Measurements from ENCODE around the gene MCEE. TPM values are rescaled to one million over a fixed set of nuclear protein-coding genes. Genes with fewer than 3 reads are reported as not detected.
A peak's percentile ranks its signal among the peaks of the same experiment; 100 is the strongest.
"Not testable (repeated sequence)": the region's sequence is repeated elsewhere in the genome, so short reads cannot be mapped to it uniquely, and the experiment has no call there.

The MCEE gene
- total RNA-seq, 1 donor from 2014 or later = 17.8 TPM

DNA sequence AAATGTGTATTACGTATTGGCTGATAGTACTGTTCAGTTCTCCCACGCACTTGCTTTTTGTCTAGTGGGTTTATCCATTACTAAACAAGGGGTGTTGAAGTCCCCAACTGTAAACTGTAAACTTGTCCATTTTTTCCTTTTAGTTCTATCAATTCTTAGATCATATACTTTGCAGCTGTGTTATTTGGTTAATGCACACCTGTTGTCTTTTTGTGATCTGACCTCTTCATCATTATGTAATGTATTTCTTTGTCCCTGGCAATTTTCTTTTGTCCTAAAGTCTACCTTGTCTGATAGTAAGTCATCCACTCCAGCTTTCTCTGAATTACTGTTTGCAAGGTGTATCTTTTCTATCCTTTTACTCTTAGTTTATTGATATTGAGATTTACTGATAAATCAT, 21.9 kb downstream of the MCEE start:
- H3K27ac Mint-ChIP-seq = no peak overlapping the region
- peaks cover 12% of the 10 kb centered on the region for H3K36me3 Mint-ChIP-seq
- no peak for DNase-seq (ENCODE audit: low spot score in 2 of 2, unreplicated experiment in 2 of 2)
- H3K4me1 Mint-ChIP-seq = no peaks in the 10 kb centered on the region
- no peak for TF ChIP-seq CTCF (IDR thresholded peaks at IDR 0.05; ENCODE audit: unreplicated experiment)
- H3K4me3 Mint-ChIP-seq = no peak overlapping the region
- no peaks in the 10 kb centered on the region for H3K27me3 Mint-ChIP-seq (ENCODE audit: low read depth)
- peaks cover 9% of the 10 kb centered on the region for H3K9me3 Mint-ChIP-seq

GRCh38 chr2:71106463-71106862, 23.6 kb downstream of the MCEE start:
- H3K36me3 Mint-ChIP-seq, H3K4me3 Mint-ChIP-seq: not testable (repeated sequence)

DNA sequence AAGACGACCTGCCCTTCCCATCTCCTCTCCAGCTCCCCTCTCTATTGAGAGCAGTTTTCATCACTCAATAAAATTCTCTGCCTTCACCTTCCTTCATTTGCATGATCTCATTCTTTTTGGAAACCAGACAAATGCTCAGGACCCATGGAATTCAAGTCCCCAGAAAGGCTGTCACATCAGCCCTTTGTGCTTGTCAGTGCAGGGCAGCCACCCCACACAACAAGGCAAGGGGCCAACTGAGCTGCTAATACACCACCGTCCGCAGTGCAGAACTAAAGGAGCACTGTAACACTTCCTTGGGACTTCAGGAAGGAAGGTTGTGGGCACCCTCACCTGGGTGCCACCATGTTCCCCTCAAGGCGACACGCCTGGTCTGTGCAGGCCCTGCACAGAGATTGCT, 26.2 kb downstream of the MCEE start:
- no peak overlapping the region for H3K27ac Mint-ChIP-seq
- peaks cover 2% of the 10 kb centered on the region for H3K27me3 Mint-ChIP-seq (ENCODE audit: low read depth)
- H3K9me3 Mint-ChIP-seq = peaks cover 13% of the 10 kb centered on the region
- H3K36me3 Mint-ChIP-seq = no peaks in the 10 kb centered on the region
- TF ChIP-seq CTCF (IDR thresholded peaks at IDR 0.05; ENCODE audit: unreplicated experiment) = no peak
- no peak overlapping the region for H3K4me3 Mint-ChIP-seq
- H3K4me1 Mint-ChIP-seq = no peaks in the 10 kb centered on the region
- no peak for DNase-seq (ENCODE audit: low spot score in 2 of 2, unreplicated experiment in 2 of 2)

More at GRCh38 chr2:71106463-71106862, 23.6 kb downstream of the MCEE start:
- not testable (repeated sequence) for H3K27ac Mint-ChIP-seq; H3K4me1 Mint-ChIP-seq; H3K27me3 Mint-ChIP-seq (ENCODE audit: low read depth); DNase-seq (ENCODE audit: low spot score in 2 of 2, unreplicated experiment in 2 of 2)
- peaks cover 13% of the 10 kb centered on the region for H3K9me3 Mint-ChIP-seq

DNA sequence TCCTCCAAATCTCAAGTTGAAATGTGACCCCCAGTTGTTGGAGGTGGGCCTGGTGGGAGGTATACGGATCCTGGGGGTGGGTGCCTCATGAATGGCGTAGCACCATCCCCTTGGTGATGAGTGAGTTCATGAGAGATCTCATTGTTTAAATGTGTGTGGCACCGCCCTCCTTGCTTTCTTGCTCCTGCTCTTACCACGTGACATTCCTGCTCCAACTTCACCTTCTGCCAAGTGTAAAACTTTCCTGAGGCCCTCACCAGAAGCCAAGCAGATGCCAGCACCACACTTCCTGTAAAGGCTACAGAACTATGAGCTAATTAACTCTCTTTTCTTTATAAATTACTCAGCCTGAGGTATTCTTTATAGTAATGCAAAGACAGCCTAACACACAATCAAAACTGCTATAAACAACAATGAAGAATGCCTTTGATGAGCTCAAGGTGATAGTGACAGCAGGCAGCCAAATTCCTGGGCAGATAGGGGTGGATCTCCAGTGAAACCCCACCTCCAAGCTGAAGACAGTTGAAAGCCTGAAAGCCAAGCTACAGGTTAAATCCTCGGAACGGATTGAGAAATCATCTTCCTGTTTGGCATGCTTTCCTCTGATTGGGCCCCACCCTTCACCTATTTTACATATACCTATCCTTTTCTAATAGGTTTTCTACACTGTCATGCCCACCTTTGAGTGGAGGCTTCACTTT, 26.9 kb downstream of the MCEE start:
- no peak overlapping the region for H3K27ac Mint-ChIP-seq
- no peak overlapping the region for H3K4me3 Mint-ChIP-seq
- no peaks in the 10 kb centered on the region for H3K36me3 Mint-ChIP-seq
- DNase-seq (ENCODE audit: low spot score in 2 of 2, unreplicated experiment in 2 of 2) = no peak
- TF ChIP-seq CTCF (IDR thresholded peaks at IDR 0.05; ENCODE audit: unreplicated experiment) = no peak
- peaks cover 2% of the 10 kb centered on the region for H3K27me3 Mint-ChIP-seq (ENCODE audit: low read depth)
- H3K9me3 Mint-ChIP-seq = peaks cover 13% of the 10 kb centered on the region
- no peaks in the 10 kb centered on the region for H3K4me1 Mint-ChIP-seq

DNA sequence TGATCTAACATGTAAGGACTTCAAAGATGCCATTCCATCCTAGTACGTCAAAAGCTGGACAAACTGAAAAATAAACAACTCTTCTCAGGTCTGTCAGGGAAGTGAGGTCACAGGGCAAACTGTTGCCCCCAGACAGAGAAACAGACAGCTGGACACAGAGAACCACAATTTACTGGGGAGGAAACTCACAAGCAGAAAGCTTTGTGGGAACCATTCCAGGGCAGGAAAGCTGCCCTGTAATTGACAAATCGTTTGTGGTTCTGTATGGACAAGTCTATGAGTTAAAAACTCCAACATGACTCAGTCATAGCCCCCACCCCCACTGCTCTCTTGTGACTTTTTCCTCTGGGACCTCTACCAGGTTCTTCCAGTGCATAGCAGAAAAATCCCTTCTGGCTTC, 28.4 kb downstream of the MCEE start:
- TF ChIP-seq CTCF (IDR thresholded peaks at IDR 0.05; ENCODE audit: unreplicated experiment) = no peak
- Mint-ChIP-seq H3K4me3 (no peak overlapping the region), H3K27me3 (ENCODE audit: low read depth) (peaks cover 4% of the 10 kb centered on the region), H3K36me3 (no peaks in the 10 kb centered on the region), H3K27ac (no peak overlapping the region), H3K4me1 (no peaks in the 10 kb centered on the region), H3K9me3 (peaks cover 13% of the 10 kb centered on the region)
- no peak for DNase-seq (ENCODE audit: low spot score in 2 of 2, unreplicated experiment in 2 of 2)

- Mint-ChIP-seq H3K27ac (no peak overlapping the region), H3K36me3 (no peaks in the 10 kb centered on the region), H3K27me3 (ENCODE audit: low read depth) (peaks cover 4% of the 10 kb centered on the region)
Measured at GRCh38 chr2:71100195-71100964, 29.6 kb downstream of the MCEE start.

DNA sequence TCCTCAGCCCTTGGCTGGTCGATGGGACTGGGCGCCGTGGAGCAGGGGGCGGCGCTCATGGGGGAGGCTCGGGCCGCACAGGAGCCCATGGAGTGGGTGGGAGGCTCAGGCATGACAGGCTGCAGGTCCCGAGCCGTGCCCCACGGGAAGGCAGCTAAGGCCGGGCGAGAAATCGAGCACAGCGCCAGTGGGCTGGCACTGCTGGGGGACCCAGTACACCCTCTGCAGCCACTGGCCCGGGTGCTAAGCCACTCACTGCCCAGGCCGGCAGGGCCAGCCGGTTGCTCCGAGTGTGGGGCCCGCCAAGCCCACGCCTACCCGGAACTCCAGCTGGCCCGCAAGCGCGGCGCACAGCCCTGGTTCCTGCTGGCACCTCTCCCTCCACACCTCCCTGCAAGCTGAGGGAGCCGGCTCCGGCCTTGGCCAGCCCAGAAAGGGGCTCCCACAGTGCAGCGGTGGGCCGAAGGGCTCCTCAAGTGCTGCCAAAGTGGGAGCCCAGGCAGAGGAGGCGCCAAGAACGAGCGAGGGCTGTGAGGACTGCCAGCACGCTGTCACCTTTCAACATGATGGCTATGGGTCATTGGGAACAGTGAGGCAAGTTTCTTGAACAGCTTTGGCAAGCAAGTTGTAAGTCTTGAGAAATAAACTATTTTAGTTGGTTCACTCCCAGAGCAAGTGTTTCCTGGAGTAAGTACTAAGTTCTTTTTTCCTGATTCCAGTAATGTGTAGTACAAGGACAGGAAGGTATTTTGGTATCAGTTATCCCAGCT, 37.4 kb downstream of the MCEE start:
- H3K27me3 Mint-ChIP-seq (ENCODE audit: low read depth) = peaks cover 44% of the 10 kb centered on the region
- not testable (repeated sequence) for H3K9me3 Mint-ChIP-seq; H3K4me1 Mint-ChIP-seq; H3K27ac Mint-ChIP-seq; H3K4me3 Mint-ChIP-seq; DNase-seq (ENCODE audit: low spot score in 2 of 2, unreplicated experiment in 2 of 2); H3K36me3 Mint-ChIP-seq

More at GRCh38 chr2:71100195-71100964, 29.6 kb downstream of the MCEE start:
- TF ChIP-seq CTCF (IDR thresholded peaks at IDR 0.05; ENCODE audit: unreplicated experiment) = peak; percentile 52
- Mint-ChIP-seq H3K4me1 (no peaks in the 10 kb centered on the region), H3K9me3 (peaks cover 11% of the 10 kb centered on the region), H3K4me3 (no peak overlapping the region)
- peak in 1 of 2 experiments; percentile 43 for DNase-seq (ENCODE audit: low spot score in 2 of 2, unreplicated experiment in 2 of 2)

GRCh38 chr2:71091808-71092207, 38.2 kb downstream of the MCEE start:
- not testable (repeated sequence) for H3K4me3 Mint-ChIP-seq; H3K27ac Mint-ChIP-seq; DNase-seq (ENCODE audit: low spot score in 2 of 2, unreplicated experiment in 2 of 2); H3K36me3 Mint-ChIP-seq; H3K4me1 Mint-ChIP-seq; H3K9me3 Mint-ChIP-seq
- H3K27me3 Mint-ChIP-seq (ENCODE audit: low read depth) = peaks cover 52% of the 10 kb centered on the region
